Hematopoietic multipotent progenitor cell (in vitro differentiated cells): ENCODE results near the gene HEATR5A. TPM values are rescaled to one million over a fixed set of nuclear protein-coding genes. Genes with fewer than 3 reads are reported as not detected.
"Not testable (repeated sequence)": the region's sequence is repeated elsewhere in the genome, so short reads cannot be mapped to it uniquely, and the experiment has no call there.

Source experiments
- DNase-seq, 3 donors: peaks; one replicate each; pipeline ENCODE4 v3.0.0-alpha.2; 2011 to 2015; ENCODE audit warnings: low read depth in 2 of 3, low spot score in 2 of 3
- total RNA-seq: library from RNA; depleted of rRNA; stranded (reverse); fragments of >200 nt; gene quantifications from one replicate; pipeline ENCODE4 v1.2.3, GENCODE V29; 2012

The HEATR5A gene
- total RNA-seq, 1 donor = 8.6 TPM

DNA sequence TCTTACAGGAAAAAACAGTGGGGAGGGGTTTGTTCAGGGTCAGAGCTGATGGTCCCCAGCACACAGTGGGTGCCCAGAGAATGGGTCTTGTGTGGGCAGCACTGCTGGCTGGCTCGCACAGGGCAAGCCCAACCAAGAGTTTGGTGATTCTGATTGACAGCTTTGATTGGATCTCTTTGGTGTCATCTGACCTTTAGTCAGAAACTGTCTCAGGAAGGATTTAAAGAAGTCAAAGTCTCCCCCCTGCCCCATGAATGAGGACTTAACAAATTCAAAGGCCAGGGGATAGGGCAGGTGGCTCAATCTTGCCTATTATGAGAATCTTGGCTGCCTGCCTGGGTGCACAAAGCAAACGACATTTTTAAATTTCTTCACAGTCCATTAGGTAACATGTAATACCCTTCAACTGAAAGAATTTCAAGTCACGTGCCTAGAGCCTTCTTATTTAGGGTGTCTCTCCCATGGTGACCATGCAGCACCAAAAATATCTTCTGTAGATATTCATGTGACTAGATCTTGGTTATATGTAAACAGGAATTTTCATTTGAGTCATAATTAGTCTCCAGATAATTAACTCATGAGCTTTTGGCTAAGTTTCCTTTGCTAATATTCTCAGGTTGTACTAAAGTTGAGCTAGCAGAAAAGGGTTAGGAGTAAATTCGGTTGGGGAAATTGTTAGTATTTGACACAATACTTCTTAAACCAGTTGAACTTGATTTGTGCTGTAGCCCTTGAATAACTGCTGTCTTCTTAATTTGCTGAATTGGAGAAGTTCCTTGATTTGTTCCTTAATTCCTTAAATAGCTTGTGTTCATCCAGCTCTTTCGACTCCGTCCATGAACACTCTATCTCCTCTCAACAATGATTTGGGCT is 158.3 kb downstream of the HEATR5A start:
- DNase-seq = no peak

DNA sequence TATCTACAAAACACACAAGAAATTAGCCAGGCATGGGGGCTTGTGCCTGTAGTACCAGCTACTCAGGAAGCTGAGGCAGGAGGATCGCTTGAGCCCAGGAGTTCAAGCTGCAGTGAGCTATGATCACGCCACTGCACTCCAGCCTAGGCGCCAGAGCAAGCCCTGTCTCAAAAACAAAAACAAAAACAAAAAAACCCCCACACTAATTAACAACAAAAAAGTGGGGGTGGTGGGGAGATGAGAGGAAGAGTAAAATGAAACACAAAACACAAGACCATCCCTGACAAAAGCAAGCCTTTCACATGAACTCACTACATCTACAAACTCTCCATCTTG is 158.9 kb downstream of the HEATR5A start:
- no peak for DNase-seq

DNA sequence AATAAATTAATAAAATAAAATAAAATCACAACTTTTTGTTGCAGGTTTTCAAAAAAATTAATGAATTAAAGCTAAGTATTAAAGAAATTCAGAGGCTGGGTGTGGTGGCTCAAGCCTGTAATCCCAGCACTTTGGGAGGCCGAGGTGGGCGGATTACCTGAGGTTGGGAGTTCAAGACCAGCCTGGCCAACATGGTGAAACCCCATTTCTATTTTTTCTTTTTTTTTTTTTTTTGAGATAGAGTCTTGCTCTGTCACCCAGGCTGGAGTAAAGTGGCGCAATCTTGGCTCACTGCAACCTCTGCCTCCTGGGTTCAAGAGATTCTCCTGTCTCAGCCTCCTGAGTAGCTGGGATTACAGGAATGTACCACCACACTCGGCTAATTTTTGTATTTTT is 161.3 kb downstream of the HEATR5A start:
- DNase-seq = not testable (repeated sequence)

DNA sequence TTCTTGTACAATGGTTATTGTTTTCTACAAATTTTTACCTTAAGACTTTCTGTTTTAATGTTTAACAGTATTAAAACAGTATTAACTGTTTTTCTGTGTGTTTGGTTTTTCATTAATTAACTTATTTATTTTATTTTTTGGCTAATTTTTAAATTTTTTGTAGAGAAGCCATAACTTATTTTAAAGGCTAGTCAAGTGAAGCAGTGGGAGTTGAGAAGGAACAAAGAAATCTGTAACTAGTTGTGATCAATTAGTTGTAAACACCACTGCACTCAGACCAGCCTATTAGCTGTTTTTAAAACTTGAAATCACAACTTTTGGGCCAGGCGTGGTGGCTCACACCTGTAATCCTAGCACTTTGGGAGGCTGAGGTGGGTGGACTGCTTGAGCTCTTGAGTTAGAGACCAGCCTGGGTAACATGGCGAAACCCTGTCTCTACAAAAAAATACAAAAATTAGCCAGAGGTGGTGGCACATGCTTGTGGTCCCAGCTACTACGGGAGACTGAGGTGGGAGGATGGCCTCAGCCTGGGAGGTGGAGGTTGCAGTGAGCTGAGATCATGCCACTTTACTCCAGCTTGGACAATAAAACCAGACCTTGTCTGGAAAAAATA is 161.8 kb downstream of the HEATR5A start:
- no peak for DNase-seq

DNA sequence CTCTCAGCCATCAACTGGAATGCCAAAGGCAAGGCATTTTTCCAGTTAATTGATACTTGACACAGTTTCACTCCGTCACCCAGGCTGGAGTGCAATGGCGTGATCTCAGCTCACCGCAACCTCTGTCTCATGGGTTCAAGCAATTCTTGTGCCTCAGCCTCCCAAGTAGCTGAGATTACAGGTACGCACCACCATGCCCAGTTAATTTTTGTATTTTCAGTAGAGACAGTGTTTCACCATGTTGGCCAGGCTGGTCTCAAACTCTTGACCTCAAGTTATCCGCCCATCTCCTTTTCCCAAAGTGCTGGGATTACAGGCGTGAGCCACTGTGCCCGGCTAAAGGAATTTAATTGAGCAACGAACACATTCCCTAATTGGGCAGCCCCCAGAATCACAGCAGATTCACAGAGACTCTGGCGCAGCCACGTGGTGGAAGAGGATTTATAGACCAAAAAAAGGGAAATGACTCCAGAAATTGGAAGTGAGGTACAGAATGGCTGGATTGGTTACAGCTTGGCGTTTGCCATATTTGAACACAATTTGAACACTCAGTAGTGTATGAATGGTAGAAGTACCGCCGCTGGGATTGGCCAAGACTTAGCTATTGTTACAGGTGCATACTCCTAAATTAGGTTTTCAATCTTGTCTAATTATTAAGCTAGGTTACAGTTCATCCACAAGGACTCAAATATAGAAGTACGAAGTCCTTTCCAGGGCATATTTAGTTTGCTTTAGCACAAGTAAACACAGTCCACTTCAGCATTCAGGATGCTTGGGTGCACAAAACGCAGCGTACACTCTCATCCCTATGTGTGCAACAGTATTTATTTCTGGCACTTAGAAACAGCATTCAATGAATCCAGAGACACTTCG is 162.6 kb downstream of the HEATR5A start:
- DNase-seq = not testable (repeated sequence)

DNA sequence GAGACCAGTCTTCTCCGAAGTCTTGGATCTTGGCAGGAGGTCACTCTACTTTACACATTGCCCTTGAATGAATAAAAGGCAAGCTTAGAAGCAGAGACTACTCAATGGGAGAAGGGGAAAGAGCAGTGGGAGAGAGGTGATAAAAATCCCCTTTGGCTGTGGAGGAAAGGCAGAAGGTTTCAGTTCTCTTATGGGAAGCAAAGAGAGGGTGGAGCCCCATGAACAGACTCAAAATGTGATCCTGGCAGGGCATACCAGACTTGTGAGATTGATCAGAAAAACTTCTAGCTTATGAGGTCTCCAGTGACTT is 163.2 kb downstream of the HEATR5A start:
- DNase-seq = no peak

DNA sequence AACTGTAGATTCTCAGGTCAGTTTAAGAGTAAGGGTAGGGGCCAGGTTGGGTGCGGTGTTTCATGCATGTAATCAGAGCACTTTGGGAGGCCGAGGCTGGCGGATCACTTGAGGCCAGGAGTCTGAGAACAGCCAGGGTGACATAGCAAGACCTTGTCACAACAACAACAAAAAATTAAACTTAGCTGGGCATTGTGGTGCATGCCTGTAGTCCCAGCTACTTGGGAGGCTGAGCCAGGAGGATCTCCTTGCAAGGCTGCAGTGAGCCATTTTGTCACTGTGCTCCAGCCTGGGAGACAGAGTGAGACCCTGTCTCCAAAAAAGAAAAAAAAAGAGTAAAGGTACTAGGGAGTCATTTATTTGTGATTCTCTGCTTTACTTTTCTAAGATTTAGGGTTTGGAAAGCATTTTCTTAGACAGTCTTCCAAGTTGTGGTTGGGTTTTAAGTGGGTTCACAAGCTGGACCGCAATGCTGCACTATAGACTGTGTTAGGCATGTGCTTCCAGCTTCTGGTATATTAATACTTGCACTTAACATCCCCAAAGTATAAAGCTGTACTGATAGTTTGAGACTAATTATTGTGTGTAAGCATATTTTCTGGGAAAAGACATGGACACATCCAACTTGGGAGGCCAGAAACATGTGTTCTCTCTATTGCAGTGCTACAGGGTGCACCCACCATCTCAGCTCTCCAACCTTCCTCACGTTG is 163.7 kb downstream of the HEATR5A start:
- DNase-seq = no peak

DNA sequence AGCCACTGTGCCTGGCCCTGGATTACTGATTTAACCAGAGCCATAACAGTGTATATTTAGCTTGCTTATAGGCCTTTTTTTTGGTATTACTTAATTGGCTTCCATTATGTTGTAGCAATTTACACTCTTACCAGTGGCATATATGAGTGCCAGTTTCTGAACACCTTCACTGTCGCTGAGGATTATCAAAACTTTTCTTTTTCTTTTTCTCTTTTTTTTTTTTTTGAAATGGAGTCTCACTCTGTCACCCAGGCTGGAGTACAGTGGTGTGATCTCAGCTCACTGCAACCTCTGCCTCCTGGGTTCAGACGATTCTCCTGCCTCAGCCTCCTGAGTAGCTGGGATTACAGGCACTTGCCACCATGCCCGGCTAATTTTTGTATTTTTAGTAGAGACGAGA is 164.4 kb downstream of the HEATR5A start:
- not testable (repeated sequence) for DNase-seq

DNA sequence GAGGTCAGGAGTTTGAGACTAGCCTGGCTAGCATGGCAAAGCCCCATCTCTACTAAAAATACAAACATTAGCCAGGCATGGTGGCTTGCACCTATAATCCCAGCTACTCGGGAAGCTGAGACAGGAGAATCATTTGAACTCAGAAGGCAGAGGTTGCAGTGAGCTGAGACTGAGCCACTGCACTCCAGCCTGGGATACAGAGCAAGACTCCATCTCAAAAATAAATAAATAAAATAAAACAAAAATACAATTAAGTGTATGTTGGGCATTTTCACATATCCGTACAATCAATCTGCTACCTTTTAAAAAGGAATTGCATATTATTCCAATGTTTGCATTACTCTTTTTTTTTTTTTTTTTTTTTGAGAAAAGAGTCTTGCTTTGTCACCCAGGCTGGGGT is 165.1 kb downstream of the HEATR5A start:
- DNase-seq = no peak

DNA sequence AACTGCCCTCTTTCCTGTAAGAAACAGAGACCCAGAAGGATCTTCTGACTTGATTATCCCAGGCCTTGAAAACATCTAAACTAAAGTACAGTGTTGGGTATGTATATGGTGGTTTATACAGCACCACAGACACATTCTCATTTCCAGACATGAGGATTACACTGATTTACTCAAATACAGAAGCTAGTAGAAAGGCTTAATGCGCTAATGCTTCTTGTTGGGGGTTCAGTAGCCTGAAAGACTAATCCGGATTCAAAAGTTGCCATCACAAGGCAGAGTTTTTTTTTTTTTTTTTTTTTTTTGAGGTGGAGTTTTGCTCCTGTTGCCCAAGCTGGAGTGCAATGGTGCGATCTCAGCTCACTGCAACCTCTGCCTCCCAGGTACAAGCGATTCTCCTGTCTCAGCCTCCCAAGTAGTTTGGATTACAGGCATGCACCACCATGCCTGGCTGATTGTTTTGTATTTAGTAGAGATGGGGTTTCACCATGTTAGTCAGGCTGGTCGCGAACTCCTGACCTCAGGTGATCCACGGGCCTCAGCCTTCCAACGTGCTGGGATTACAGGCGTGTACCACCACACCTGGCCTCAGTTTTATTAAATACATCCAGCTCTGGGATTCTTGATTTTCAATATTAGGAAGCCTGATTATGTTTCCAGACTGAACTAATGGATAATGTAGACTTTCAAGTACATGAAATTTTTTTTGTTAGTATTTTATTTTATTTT is 166.4 kb downstream of the HEATR5A start:
- no peak for DNase-seq

DNA sequence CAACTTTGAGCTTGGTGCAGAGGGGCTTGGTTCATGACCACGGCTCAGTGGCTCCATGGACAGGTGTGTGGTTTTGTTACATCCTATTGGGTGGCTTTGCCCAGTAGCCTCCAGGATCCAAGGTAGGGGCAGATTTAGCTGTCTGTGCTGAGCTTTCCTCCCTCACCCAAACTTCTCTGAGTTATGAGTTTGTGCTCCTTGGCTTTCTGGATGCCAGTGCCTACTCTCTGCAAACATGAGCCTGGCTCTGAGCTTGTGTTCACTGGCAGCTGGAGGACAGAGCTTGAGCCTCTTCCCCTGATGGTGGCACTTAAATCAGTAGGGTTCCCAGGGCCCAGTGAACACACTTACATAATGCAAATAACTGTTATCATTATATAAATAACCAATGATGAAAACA is 167.5 kb downstream of the HEATR5A start:
- no peak for DNase-seq

DNA sequence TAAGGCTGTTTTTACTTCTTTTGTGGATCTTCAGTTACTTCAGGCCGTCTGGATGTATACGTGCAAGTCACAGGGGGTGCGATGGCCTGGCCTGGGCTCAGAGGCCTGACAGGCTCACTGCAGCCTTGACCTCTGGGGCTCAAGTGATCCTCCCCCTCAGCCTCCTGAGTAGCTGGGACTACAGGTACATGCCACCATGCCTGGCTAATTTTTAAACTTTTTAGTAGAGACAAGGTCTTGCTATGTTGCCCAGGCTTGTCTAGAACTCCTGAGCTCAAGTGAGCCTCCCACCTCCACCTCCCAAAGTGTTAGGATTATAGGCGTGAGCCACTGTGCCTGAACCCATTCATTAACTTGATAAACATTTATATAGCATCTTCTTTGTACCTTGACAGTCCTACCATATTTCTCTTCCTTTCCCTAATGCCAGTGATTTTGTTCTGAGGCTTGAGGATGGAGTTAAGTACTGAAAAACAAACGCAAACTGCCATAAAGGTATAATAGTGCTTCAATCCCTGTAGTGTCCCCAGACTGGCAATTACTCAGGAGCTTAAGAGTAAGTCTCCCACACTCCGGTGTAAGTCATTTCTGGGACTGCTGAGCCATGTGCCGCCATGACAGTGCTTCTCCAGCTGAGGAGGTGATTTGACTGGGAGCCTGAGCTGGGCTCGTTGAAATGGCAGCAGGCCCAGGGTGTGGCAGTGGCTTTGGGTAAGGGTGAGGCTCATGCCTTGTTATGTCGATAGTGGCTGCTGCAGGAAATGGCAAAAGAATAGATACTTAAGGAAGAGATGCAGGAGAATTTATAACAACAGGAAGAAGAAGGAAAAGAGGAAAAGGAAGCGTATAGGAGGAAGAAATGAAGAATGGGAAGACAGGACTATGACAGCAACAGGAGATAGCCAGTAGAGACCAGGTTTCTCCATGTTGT is 169.1 kb downstream of the HEATR5A start:
- DNase-seq = no peak

DNA sequence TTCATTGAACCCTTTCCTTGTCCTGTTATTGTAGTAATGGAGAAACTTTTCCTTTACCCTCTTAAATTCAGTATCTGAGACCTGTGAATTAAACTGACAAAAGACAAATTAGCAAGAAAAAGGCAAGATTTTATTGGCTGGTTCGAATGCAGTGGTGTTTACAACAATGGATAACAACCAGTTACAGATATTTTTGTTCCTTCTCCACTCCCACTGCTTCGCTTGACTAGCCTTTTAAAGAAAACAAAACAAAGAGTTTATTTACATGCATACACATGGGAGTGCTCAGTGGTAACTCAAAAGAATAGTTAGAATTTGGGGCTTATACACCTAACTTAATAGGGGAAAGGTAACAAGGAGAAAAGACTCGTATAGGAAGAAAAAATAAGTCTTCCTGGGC is 175.7 kb downstream of the HEATR5A start:
- DNase-seq = no peak

DNA sequence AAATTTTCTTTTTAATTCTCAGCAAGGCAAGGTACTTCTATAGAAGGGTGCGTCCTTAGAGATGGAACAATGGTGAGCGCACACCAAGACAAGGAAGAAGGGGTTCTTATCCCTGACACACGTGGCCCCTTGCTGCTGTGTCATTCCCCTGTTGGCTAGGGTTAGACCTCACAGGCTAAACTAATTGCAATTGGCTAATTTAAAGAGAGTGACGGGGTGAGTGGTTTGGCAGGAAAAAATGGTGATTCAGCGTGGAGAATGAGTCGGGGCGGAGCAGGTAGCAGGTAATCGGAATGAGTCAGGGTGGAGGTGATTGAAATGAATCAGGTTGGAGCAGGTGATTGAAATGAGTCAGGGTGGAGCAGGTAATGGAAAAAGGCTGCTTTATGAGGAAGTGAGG is 176.5 kb downstream of the HEATR5A start:
- DNase-seq = no peak

DNA sequence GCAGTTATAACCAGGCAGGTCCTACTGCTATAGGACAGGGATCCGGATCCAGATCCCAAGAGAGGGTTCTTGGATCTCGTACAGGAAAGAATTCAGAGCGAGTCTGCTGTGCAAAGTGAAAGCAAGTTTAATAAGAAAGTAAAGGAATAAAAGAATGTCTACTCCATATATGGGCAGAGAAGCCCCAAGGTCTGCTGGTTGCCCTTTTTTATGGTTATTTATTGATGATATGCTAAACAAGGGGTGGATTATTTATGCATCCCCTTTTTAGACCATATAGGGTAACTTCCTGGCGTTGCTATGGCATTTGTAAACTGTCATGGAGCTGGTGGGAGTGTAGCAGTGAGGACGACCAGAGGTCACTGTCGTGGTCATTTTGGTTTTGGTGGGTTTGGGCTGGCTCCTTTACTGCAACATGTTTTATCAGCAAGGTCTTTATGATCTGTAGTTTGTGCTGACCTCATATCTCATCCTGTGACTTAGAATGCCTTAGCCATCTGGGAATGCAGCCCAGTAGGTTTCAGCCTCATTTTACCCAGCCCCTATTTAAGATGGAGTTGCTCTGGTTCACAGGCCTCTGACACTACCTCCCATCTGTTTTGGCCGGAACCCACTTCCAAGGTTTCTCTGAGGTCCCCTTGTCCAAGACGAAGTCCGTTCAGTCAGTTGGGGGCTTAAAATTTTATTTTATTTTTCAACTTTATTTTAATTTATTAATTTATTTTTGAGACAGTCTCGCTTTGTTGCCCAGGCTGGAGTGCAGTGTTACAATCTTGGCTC is 178.0 kb downstream of the HEATR5A start:
- DNase-seq = not testable (repeated sequence)
